ENCODE measurements around the gene GALNT18.

Gene GALNT18

GRCh38 chr11:11294551-11294855 lies 327.3 kb downstream of the GALNT18 start:
- Histone ChIP-seq H3K27me3 (replicated peaks; ENCODE audit: insufficient read depth, low read length) (no peaks in the 10 kb centered on the region), H3F3A (ENCODE audit: insufficient read depth, low read length) (no peaks in the 10 kb centered on the region), H4K20me1 (ENCODE audit: insufficient read depth, low read length) (no peaks in the 10 kb centered on the region), H3K4me2 (ENCODE audit: low read depth, low read length) (no peak overlapping the region), H3K36me3 (replicated peaks; ENCODE audit: insufficient read depth, low read length) (no peaks in the 10 kb centered on the region), H3K9me2 (replicated peaks; ENCODE audit: insufficient read depth, low read length) (no peaks in the 10 kb centered on the region), H3K9me3 (replicated peaks; ENCODE audit: insufficient read depth, low read length) (no peaks in the 10 kb centered on the region), H3K4me3 (ENCODE audit: low read length) (no peak overlapping the region), H3K4me1 (ENCODE audit: low read length) (no peaks in the 10 kb centered on the region), H3K27ac (ENCODE audit: low read length) (no peak overlapping the region), H2AFZ (ENCODE audit: low read length) (no peak overlapping the region), H3K9ac (ENCODE audit: low read length) (no peak overlapping the region), H3K79me2 (ENCODE audit: low read length) (no peaks in the 10 kb centered on the region)
- no peak for DNase-seq
- TF ChIP-seq EZH2 (optimal IDR thresholded peaks at IDR 0.05; ENCODE audit: low read depth, low read length) (no peak), CTCF (IDR thresholded peaks at IDR 0.05; ENCODE audit: low read length) (no peak), EZH2phosphoT487 (IDR thresholded peaks at IDR 0.05; ENCODE audit: low read length) (no peak)

GRCh38 chr11:11293798-11294550 lies 327.8 kb downstream of the GALNT18 start:
- H3F3A ChIP-seq (ENCODE audit: insufficient read depth, low read length), result no peaks in the 10 kb centered on the region
- H3K4me2 ChIP-seq (ENCODE audit: low read depth, low read length), result no peak overlapping the region
- H2AFZ ChIP-seq (ENCODE audit: low read length), result no peak overlapping the region
- H3K9ac ChIP-seq (ENCODE audit: low read length), result no peak overlapping the region
- H4K20me1 ChIP-seq (ENCODE audit: insufficient read depth, low read length), result no peaks in the 10 kb centered on the region
- H3K27me3 ChIP-seq (replicated peaks; ENCODE audit: insufficient read depth, low read length), result no peaks in the 10 kb centered on the region
- DNase-seq, result no peak
- H3K9me3 ChIP-seq (replicated peaks; ENCODE audit: insufficient read depth, low read length), result no peaks in the 10 kb centered on the region
- H3K79me2 ChIP-seq (ENCODE audit: low read length), result no peaks in the 10 kb centered on the region
- H3K27ac ChIP-seq (ENCODE audit: low read length), result no peak overlapping the region
- H3K4me1 ChIP-seq (ENCODE audit: low read length), result no peaks in the 10 kb centered on the region
- H3K4me3 ChIP-seq (ENCODE audit: low read length), result no peak overlapping the region
- H3K36me3 ChIP-seq (replicated peaks; ENCODE audit: insufficient read depth, low read length), result no peaks in the 10 kb centered on the region
- TF ChIP-seq EZH2 (optimal IDR thresholded peaks at IDR 0.05; ENCODE audit: low read depth, low read length) (no peak), CTCF (IDR thresholded peaks at IDR 0.05; ENCODE audit: low read length) (no peak), EZH2phosphoT487 (IDR thresholded peaks at IDR 0.05; ENCODE audit: low read length) (no peak)
- H3K9me2 ChIP-seq (replicated peaks; ENCODE audit: insufficient read depth, low read length), result no peaks in the 10 kb centered on the region

- H4K20me1 ChIP-seq (ENCODE audit: insufficient read depth, low read length), result no peaks in the 10 kb centered on the region
- no peaks in the 10 kb centered on the region for H3K79me2 ChIP-seq (ENCODE audit: low read length)
- no peaks in the 10 kb centered on the region for H3K36me3 ChIP-seq (replicated peaks; ENCODE audit: insufficient read depth, low read length)
- no peak for DNase-seq
- no peak overlapping the region for H3K27ac ChIP-seq (ENCODE audit: low read length)
- H3K4me3 ChIP-seq (ENCODE audit: low read length), result no peak overlapping the region
- H2AFZ ChIP-seq (ENCODE audit: low read length), result no peak overlapping the region
- no peaks in the 10 kb centered on the region for H3F3A ChIP-seq (ENCODE audit: insufficient read depth, low read length)
- no peaks in the 10 kb centered on the region for H3K4me1 ChIP-seq (ENCODE audit: low read length)
- H3K27me3 ChIP-seq (replicated peaks; ENCODE audit: insufficient read depth, low read length), result no peaks in the 10 kb centered on the region
- TF ChIP-seq EZH2 (optimal IDR thresholded peaks at IDR 0.05; ENCODE audit: low read depth, low read length), result no peak
- no peak for TF ChIP-seq EZH2phosphoT487 (IDR thresholded peaks at IDR 0.05; ENCODE audit: low read length)
- TF ChIP-seq CTCF (IDR thresholded peaks at IDR 0.05; ENCODE audit: low read length), result no peak
- H3K9me2 ChIP-seq (replicated peaks; ENCODE audit: insufficient read depth, low read length), result no peaks in the 10 kb centered on the region
- no peak overlapping the region for H3K4me2 ChIP-seq (ENCODE audit: low read depth, low read length)
- H3K9ac ChIP-seq (ENCODE audit: low read length), result no peak overlapping the region
- no peaks in the 10 kb centered on the region for H3K9me3 ChIP-seq (replicated peaks; ENCODE audit: insufficient read depth, low read length)
These were observed 329.0 kb downstream of the GALNT18 start for GRCh38 chr11:11292839-11293238.
